ENCODE data around the gene AVPR2.

The AVPR2 gene

DNA sequence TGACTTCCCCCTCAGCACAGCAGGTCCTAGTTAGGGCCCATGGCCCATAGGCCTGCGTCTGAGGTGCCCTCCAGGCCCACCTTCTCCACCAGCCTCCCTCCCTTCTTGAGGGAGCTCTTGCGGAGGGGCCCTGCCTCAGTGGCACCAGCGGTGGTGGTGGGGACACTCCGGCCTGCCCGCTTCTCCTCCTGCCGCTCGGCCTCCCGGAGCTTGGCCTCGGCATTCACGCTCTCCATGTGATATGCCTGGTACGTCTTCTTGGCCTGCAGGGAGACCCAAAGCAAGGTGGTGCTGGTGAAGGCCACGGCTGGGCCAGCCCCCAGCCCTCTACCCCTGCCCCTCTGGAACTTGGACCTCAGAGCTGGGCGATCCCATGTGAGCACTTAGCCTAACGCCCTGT, 16.1 kb downstream of the AVPR2 start:
- DNase-seq, result no peak

- DNase-seq, result no peak
Observed at GRCh38 chrX:153921070-153921469, 16.6 kb downstream of the AVPR2 start.

GRCh38 chrX:153921511-153922446, 17.3 kb downstream of the AVPR2 start:
- DNase-seq, result no peak

DNA sequence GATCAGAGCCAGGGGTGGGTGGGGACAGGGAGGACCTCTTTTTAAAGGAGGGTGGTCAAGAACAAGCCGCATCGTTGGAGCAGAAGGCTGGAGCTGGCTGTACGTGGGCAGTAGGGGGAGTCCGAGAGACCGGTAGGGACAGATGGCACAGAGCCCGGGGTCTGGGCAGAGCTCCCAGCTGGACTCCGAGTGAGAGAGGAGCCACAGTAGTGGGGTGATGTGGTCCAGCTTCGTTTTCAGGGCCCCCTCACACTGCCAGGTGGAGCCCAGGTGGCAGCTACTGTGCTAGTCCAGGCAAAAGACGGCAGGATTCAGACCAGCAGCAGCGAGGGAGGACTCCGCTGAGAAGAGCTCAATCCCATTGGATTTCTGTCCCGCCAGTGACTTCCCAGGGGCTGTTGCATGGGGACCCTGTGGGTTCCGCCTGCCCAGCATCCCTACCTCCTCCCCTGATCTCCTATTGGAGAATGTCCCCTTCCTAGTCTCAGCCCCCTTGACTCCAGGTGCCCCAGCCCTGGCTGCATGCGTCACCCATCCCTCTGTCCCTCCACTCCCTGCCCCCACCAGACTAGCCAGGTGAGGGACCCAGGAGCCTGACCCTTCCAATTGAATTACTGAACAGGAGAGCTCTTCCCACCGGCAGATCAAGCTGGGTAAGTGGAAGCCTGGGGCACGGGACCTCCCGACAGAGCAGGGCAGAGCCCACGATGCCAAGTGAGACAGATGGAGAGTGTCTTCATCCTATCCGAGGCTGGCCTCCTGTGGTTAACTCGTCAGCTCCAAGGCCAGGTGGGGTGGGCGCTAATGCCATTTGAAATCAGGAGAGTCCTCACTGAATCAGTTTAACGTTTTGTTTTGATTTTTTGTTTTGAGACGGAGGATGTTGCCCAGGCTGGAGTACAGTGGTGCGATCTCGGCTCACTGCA, 18.7 kb downstream of the AVPR2 start:
- peak; percentile 47 for DNase-seq

DNA sequence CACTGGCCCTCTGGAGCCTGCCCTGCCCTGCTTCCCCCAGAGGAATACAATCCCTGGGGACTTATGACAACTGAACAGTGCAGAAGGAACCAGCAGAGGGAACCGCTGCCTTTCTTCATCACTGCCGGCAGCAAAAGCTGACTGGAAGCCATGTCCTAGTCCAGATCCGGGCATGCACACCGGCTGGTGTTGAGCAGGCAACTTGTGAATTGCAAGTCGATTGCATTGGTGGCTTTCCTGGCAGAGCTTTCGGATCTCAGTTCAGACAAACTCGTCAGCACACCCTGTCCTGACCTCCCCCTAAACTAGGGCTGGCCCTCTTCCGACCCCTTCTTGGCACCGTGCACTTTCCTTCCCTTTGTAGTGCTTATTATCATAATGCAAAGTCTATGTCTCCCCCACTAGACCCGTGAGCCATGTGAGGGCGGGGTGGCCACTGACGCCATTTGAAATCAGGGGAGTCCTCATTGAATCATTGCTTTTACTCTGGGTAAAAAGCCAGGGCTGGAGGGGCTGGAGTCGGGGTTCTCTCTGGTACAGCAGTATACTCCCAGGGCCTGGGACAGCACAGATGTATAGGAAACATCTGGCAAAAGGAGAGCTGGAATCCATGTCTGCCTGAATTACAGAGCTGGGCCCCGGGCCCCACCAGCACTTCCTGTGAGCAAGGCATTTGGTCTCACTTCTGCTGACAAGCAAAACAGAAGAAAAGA, 19.8 kb downstream of the AVPR2 start:
- DNase-seq, result no peak

GRCh38 chrX:153925387-153925738, 20.9 kb downstream of the AVPR2 start:
- DNase-seq, result no peak

DNA sequence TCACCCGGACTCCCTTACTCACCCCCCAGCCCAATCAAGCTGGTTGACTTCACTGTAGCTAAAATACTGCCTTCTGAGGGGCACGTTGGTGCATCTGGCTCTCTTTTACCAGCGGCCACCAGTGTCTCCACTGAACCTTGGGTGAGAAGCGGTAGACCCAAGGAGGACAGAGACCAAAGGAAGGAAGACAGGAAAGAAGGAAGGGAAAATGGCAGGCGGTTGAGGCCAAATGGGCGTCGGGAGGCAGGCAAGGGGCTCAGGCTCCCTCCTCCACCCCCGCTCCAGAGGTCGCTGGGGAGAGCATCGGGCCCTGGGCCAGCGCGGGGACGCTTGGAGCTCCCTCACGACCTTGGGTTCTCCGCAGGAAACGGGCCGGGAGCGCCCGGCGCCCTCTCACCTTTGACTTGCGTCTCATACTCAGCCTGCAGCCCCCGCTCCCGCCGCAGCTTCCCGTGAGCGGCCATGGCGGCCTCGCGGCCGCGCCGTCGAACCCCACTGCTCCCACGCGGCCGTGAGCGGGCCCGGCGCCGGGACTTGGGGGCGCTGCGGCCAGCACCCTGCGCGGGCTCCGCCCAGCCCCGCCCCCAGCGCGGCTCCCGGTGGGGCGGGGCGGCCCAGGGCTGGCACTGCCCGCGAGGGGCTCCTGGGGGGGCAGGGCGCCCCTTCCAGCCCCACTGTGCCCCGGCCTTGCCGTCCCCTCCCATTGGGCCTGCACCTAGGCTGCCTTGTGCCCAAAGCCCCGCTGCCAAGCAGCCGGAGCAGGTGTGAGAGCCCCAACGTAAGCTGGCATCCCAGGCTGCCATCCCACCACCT, 21.5 kb downstream of the AVPR2 start, which contains the start of gene ARHGAP4:
Gene ARHGAP4 (minus strand): TSS at position 526 of the 813 bp plus-strand sequence. CDS start 62 bp downstream, at position 464.
- peak; percentile 54 for DNase-seq

- no peak for DNase-seq
Observed at GRCh38 chrX:153926552-153926857, 22.0 kb downstream of the AVPR2 start.

GRCh38 chrX:153926858-153927671, 22.6 kb downstream of the AVPR2 start:
- DNase-seq, result peak; percentile 78

DNA sequence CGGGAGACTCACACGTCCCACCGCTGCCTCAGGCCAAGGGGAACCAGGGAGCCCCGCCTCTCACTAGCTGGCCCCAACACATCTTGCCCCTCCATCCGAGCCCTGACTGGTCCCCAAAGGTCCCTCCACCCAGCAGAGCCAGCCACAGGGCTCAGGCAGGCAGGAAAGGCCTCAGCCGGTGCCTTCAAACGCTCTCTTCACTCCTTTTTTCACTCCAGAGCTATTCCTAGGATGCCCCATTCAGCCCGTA, 23.1 kb downstream of the AVPR2 start:
- peak; percentile 55 for DNase-seq

DNA sequence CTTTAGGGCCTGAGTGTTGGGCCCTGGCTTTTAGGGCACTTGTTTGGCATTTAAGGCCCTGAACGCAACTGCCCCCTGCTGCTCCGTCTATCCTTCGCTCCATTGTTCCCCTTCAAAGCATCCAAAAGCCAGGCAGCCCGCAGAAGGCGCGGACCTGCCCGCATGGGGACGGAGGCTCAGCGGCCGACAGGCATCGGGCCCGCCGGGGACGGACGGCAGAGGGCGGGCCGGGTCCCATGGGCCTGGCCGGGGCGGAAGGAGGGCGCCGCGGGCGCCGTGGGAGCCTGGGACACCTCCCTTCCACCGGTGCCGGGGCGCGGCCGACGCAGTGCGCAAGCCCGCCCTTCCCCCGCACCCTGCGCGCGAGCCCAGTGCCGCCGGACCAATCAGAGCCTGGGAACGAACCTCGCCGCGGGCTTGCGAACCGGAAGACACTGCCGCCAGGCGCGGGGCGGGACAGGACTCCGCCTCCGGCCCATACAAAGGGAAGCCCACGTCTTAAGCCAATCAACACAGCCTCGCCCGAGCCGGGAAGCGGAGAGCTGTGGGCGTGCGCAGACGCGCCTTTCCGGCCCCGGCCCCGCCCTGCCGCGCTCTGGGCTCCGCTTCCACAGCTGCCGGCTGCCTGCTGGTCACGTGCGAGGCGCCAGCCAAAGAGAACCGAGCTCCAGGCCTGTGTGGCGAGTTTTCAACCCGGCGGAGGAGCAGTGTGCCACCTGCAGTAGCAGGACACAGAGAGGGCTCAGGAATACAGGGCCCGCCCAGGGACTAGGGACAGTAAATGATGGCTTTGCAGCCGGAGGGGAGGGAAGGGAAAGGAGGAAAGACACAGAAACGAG, 23.7 kb downstream of the AVPR2 start:
- DNase-seq, result peak; percentile 99

GRCh38 chrX:153928846-153929245, 24.4 kb downstream of the AVPR2 start:
- DNase-seq, result no peak

DNA sequence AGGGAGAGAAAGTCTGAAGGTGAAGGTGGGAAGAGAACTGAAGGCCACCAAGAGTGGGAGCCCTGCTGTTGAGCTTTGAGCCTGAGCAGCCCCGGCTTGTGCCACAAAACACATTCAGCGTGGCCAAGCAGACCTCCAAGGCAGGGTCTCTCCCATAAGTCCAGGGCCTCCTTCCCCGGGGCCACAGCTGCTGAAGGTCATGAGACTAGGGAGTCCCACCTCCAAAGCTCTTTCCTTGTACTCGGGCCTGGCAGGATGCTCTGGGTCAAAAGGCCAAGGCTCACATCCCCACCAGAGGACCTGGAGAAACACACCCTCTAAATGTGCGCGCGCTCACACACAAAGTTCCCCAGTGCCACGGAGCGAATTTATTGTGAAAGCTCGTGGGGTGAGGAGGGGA, 25.1 kb downstream of the AVPR2 start:
- no peak for DNase-seq

- no peak for DNase-seq
Observed at GRCh38 chrX:153930011-153930910, 25.8 kb downstream of the AVPR2 start.

DNA sequence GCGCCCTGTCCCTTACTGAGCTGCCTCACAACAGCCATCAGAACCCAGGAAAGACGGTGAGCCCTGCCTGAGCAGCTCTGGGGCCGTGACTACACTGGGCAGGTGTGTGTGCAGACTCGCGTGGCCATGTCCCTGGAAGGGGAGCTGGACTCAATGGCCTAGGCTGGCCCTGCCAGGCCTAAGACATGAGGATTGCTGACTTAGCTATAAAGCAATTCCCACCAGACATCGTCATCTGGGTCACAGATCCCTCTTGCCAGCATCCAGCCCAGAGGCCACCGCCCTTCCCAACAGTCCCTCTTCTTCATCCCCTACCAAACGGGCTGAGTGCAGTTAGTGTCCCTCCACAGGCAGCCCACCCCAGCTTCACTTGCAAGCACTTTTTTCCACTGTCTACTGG, 26.7 kb downstream of the AVPR2 start:
- DNase-seq, result no peak

DNA sequence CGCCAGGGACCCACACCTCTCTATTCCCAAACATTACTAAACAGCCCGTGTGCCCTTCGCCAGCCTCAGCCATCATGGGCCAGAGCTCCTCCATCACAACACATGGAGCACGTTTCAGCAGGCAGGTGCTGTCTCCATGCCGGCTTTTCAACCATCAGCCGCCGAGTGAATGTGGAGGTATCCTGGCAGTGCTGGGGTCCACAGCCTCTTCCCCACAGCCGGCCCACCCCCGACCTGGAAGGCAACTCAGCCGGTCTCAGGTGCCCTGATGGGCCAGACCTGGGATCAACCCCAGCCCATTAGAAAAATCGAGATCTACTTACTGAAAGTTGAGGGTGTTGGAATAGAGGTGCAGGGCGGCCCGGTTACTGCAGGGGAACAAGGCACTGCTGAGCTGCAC, 27.3 kb downstream of the AVPR2 start:
- DNase-seq, result no peak

- no peak for DNase-seq
Observed at GRCh38 chrX:153932220-153932915, 27.9 kb downstream of the AVPR2 start.

DNA sequence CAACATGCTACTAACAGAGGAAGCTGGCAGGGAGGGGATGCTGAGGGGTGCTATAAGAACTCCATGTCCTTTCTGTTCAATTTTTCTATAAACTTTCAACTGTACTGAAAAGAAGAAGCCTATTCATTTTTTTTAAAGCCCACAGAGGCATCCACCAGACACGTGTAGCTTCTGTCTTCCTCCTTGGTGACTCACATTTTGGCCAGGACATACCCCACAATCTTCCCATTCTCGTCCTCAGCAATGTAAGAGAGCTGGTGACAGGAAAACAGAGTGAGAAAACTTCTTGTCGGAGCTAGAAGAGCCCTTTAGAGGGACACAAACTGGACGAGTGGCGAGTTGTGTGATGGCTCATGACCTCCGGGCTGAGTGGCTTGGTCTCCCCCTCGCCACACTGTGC, 29.3 kb downstream of the AVPR2 start:
- DNase-seq, result no peak

- DNase-seq, result no peak
Observed at GRCh38 chrX:153934148-153934761, 29.8 kb downstream of the AVPR2 start.
